ENCODE results near the gene LRIT2. TPM values are rescaled to one million over a fixed set of nuclear protein-coding genes. Genes with fewer than 3 reads are reported as not detected.

Gene LRIT2
- not detected in 2 replicates for total RNA-seq (2014; rRNA removed; shearing (Covaris generic))
- total RNA-seq (2022) = not detected in 2 replicates
- Bru-seq, nascent RNA = not detected
- BruChase-seq, experiment 1, labeled RNA remaining after a 6-hour chase = not detected
- not detected for BruChase-seq, experiment 2, labeled RNA remaining after a 2-hour chase
- long read RNA-seq = 0 reads

- Histone ChIP-seq H3K36me3 (ENCODE audit: insufficient read depth, low read length) (no peaks in the 10 kb centered on the region), H3K4me1 (ENCODE audit: insufficient read depth, low read length, poor library complexity, severe bottlenecking) (no peaks in the 10 kb centered on the region), H3K79me2 (ENCODE audit: insufficient read depth, low read depth, low read length) (no peaks in the 10 kb centered on the region), H3K4me3 (ENCODE audit: low read depth, low read length, poor library complexity, severe bottlenecking) (no peak within 1 kb of the TSS), H3K9me3 (ENCODE audit: low read length) (no peaks in the 10 kb centered on the region), H4K20me1 (ENCODE audit: insufficient read depth, low read length) (no peaks in the 10 kb centered on the region), H3K9me2 (ENCODE audit: insufficient read depth, low read length) (no peaks in the 10 kb centered on the region), H3K27ac (ENCODE audit: low read depth, low read length, poor library complexity, severe bottlenecking) (no peak within 1 kb of the TSS), H3K4me2 (ENCODE audit: low read length) (no peak within 1 kb of the TSS), H2AFZ (ENCODE audit: low read length) (no peak within 1 kb of the TSS)
- BruUV-seq (replicated peaks) = no TSS peak
- POLR2A ChIA-PET = no interaction called here
- TF ChIP-seq CTCF (conservative IDR thresholded peaks at IDR 0.05; ENCODE audit: low read length) (no peak), EZH2phosphoT487 (IDR thresholded peaks at IDR 0.05; ENCODE audit: borderline replicate concordance, low read depth, low read length) (no peak)
- intact Hi-C loops (cut with micrococcal nuclease; ENCODE audit: unreplicated experiment) = no loop called here
- DNase-seq (ENCODE audit: low spot score) = no peak
- CTCF ChIA-PET (ENCODE audit: unreplicated experiment) = interaction anchor here (0.6 kb wide), 1 partner anchor 10 kb away, joined by 3 read pairs; no protein-coding TSS in a partner anchor
These were observed at the start of gene LRIT2 for GRCh38 chr10:84225427-84226173. Gene LRIT2 (minus strand): TSS chr10:84225544. CDS start chr10:84225520, 24 bp downstream.

- Histone ChIP-seq H3K9me3 (ENCODE audit: low read length) (no peaks in the 10 kb centered on the region), H2AFZ (ENCODE audit: low read length) (no peak overlapping the region), H3K9me2 (ENCODE audit: insufficient read depth, low read length) (no peaks in the 10 kb centered on the region), H3K36me3 (ENCODE audit: insufficient read depth, low read length) (no peaks in the 10 kb centered on the region), H3K4me2 (ENCODE audit: low read length) (no peak overlapping the region), H3K27ac (ENCODE audit: low read depth, low read length, poor library complexity, severe bottlenecking) (no peak overlapping the region), H3K4me3 (ENCODE audit: low read depth, low read length, poor library complexity, severe bottlenecking) (no peak overlapping the region), H3K4me1 (ENCODE audit: insufficient read depth, low read length, poor library complexity, severe bottlenecking) (no peaks in the 10 kb centered on the region), H3K79me2 (ENCODE audit: insufficient read depth, low read depth, low read length) (no peaks in the 10 kb centered on the region), H4K20me1 (ENCODE audit: insufficient read depth, low read length) (no peaks in the 10 kb centered on the region)
- ChIA-PET POLR2A (no interaction called here), CTCF (ENCODE audit: unreplicated experiment) (no interaction called here)
- no TSS peak for BruUV-seq (replicated peaks)
- no peak for TF ChIP-seq CTCF (conservative IDR thresholded peaks at IDR 0.05; ENCODE audit: low read length)
- no peak for TF ChIP-seq EZH2phosphoT487 (IDR thresholded peaks at IDR 0.05; ENCODE audit: borderline replicate concordance, low read depth, low read length)
- intact Hi-C loops (cut with micrococcal nuclease; ENCODE audit: unreplicated experiment) = no loop called here
- no peak for DNase-seq (ENCODE audit: low spot score)
These were observed 45.4 kb upstream of the LRIT2 start for GRCh38 chr10:84270708-84271107.

GRCh38 chr10:84269773-84270172 is 44.4 kb upstream of the LRIT2 start:
- H2AFZ ChIP-seq (ENCODE audit: low read length) = no peak overlapping the region
- H3K4me2 ChIP-seq (ENCODE audit: low read length) = no peak overlapping the region
- CTCF ChIA-PET (ENCODE audit: unreplicated experiment) = no interaction called here
- intact Hi-C loops (cut with micrococcal nuclease; ENCODE audit: unreplicated experiment) = loop anchor here (5.0 to 10.0 kb wide), 2 partner anchors 83 to 155 kb away; no protein-coding TSS in a partner anchor
- no peaks in the 10 kb centered on the region for H3K9me2 ChIP-seq (ENCODE audit: insufficient read depth, low read length)
- H3K27ac ChIP-seq (ENCODE audit: low read depth, low read length, poor library complexity, severe bottlenecking) = no peak overlapping the region
- no peak for TF ChIP-seq CTCF (conservative IDR thresholded peaks at IDR 0.05; ENCODE audit: low read length)
- TF ChIP-seq EZH2phosphoT487 (IDR thresholded peaks at IDR 0.05; ENCODE audit: borderline replicate concordance, low read depth, low read length) = no peak
- no peaks in the 10 kb centered on the region for H3K9me3 ChIP-seq (ENCODE audit: low read length)
- no peaks in the 10 kb centered on the region for H3K4me1 ChIP-seq (ENCODE audit: insufficient read depth, low read length, poor library complexity, severe bottlenecking)
- BruUV-seq (replicated peaks) = no TSS peak
- H4K20me1 ChIP-seq (ENCODE audit: insufficient read depth, low read length) = no peaks in the 10 kb centered on the region
- H3K36me3 ChIP-seq (ENCODE audit: insufficient read depth, low read length) = no peaks in the 10 kb centered on the region
- POLR2A ChIA-PET = no interaction called here
- H3K4me3 ChIP-seq (ENCODE audit: low read depth, low read length, poor library complexity, severe bottlenecking) = no peak overlapping the region
- H3K79me2 ChIP-seq (ENCODE audit: insufficient read depth, low read depth, low read length) = no peaks in the 10 kb centered on the region
- no peak for DNase-seq (ENCODE audit: low spot score)
